UCSD-AML1 (cell line): ENCODE measurements around the gene ITGAD.

Experiments used
- DNase-seq: peaks from one replicate; lab custom pipeline; 2025; ENCODE audit not compliant: unreplicated experiment; lab: John Stamatoyannopoulos, UW

ITGAD gene

DNA sequence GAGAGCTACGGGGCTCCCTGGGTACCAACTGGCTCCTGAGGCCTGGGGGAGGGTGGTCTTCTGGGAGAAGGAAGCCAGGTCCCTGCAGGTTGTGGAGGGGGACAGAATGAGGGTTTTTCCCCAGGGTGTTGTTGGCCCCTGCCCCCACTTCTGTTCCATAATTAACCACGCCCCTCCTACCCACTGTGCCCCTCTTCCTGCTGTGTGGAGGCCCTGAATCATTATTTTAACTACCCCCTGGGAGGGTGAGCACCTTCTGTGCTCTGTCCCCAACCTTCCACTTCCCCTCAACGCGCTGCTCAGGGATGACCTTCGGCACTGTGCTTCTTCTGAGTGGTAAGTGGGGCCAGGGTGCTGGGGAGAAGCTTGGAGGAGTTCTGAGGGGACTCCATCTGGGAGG lies at the start of gene ITGAD:
Gene ITGAD, plus strand, starts transcription at position 280 of the 400 bp plus-strand sequence. Its CDS starts 26 bp downstream, at position 306.
- DNase-seq: no peak

DNA sequence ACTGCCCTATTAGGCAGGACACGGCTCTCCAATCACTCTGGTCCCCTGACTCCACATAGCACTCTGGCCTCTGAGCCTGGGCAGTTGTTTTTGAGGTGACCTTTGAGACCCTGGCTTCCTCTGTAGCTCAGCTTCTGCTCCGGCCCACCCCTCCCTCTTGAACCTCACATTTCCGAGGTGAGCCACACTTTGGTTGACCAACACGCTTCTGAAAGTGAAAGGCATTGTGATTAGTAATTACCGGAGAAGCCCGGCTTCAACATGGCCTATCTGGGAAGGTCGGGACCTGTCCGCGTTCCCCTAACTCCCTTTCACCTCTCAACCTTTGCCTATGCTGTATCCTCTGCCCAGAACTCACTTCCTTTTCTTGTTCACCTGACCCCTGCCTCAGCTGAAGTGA lies 48.4 kb upstream of the ITGAD start:
- DNase-seq: no peak

DNA sequence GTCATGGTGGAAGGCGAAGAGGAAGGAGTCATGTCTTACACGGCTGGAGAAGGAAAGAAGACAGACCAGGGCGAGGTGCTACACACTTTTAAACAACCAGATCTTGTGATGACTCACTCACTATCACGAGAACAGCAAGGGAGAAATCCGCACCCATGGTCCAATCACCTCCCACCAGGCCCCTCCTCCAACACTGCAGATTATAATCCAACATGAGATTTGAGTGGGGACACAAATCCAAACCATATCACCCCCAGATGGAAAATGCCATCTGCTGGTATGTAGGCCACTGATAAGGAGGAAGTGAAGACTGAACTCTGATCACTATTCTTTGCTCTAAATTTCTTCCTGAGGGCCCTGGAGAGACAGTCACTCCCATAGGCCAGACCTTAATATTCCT lies 45.7 kb upstream of the ITGAD start:
- no peak for DNase-seq

DNA sequence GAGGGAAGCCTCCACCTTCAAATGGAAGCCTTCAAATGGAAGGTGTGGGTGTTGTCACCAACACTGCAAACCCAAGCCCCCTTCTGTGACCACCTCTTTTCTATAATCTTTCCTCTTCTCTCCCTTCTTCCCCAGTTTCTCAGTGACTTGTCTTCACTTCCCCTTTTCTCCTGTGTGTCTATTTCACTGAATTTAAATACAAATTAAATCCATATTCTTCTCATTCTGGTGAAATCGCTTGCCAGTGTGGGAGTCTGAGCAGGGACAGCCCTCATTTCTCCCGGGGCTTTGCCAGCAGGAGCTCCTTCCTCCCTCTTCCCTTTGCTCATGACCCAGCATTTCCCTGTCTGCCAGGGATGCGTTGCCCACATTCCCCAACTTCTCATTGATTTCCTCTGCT lies 44.6 kb upstream of the ITGAD start:
- no peak for DNase-seq

DNA sequence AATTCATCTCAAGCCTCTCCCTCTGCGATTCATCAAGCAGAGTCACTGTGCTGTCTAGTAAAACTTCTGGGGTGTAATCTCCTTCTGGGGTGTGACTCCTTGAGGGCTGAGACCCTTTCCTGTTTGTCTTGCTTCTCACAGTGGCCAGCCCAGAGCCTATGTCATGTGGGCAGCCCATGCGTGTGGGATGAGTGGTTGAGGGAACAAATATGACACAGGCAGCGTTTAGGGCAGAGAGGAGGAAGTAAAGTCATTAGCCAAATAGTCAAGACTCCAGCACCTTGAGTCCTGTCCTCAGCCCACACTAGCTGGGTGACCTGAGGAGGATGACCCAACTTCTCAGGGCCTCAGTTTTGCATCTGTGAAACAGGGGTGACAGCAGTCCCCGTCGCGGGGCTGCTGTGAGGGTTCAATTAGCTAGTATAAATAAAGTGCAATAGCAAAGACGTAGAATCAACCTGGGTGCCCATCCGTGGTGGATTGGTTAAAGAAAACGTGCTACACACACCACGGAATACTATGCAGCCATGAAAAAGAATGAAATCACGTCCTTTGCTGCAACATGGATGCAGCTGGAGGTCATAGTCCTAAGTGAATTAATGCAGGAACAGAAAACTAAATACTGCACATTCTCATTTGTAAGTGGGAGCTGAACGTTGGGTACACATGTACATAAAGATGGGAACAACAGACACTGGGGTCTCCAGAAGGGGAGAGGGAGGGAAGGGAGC lies 42.7 kb upstream of the ITGAD start:
- peak; percentile 40 for DNase-seq

DNA sequence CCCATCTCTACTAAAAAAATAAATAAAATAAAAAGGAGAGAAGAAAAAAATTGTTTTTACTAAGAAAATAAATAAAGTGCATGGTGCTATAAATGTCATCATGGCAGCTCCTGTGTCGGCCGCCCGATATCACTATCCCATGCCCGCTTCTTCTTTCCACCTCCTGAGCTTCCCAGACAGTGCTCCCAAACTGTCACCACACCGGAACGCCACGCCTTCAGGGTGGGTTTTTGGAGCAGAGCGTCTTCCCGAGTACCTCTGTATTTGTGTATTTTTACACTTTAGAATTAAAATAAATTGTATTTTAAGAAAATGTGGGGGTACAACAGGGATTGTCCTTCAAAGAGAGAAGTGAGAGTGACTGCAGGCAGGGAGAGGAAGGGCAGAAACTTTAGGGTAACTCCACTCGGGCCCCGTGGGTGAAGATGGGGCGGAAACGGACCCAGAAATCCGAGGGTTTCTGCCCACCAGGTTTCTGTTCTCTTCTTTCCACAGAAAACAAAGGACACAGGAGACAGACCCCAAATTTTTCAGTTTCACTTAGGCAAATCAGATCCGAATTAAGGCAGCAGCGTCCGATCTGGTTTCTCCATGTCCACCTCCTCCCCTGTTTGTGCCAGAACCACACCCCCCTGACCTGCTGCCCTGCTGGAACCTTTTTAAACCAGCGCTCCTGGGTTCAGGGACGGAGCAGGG lies 41.7 kb upstream of the ITGAD start:
- no peak for DNase-seq

DNA sequence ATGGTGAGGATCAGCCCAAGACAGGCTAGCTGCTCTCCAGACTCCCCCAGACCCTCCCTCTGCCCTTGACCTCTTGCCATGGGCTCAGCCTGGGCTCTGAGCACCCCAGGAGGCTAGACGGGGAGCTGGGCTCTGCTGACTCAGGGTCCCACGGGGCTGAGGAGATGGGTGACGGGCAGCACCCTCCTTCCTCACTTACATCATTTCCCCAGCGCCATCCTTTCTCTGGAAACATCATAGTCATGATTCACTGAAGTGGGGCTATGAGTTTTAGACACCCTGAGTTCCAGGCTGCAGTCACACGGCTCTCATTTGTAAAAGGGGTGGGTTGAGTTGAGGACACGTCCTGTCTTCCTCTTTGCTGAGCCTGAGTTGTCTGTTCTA lies 41.2 kb upstream of the ITGAD start:
- no peak for DNase-seq

DNA sequence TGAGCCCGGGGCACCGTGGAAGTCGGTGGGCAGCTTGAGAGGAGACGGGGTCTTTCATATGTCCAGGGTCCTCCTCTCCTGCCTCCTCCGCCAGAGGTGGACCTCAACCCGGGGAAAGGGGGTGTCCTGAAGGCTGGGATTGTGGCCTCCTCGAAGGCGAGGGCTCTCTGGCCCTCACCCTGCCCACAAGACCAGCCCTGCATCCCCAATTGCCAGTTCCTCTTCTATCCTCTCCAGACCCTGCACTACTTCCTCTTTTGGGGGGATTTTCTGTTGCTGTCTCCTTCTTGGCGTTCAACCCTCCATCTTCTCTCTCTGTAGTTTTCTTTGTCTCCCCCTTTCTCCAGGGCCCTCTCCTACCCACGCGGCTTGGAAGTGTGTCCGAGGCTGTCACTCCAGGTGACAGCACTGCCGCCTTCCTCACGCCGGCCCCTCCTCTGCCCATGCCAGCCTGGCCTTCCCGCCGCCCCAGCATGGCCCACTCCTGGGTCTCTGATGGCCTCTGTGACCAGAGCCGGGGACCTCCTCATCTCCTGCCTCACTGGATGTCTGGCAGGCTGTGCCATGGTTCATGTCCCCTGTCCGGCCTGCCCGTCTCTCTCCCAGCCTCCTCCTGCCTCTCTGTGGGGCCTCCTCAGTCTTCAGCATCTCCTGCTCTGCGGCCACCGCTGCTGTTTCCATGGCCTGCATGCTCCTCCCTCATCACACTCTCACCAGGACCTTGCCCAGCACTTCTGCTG lies 40.6 kb upstream of the ITGAD start:
- peak; percentile 50 for DNase-seq

DNA sequence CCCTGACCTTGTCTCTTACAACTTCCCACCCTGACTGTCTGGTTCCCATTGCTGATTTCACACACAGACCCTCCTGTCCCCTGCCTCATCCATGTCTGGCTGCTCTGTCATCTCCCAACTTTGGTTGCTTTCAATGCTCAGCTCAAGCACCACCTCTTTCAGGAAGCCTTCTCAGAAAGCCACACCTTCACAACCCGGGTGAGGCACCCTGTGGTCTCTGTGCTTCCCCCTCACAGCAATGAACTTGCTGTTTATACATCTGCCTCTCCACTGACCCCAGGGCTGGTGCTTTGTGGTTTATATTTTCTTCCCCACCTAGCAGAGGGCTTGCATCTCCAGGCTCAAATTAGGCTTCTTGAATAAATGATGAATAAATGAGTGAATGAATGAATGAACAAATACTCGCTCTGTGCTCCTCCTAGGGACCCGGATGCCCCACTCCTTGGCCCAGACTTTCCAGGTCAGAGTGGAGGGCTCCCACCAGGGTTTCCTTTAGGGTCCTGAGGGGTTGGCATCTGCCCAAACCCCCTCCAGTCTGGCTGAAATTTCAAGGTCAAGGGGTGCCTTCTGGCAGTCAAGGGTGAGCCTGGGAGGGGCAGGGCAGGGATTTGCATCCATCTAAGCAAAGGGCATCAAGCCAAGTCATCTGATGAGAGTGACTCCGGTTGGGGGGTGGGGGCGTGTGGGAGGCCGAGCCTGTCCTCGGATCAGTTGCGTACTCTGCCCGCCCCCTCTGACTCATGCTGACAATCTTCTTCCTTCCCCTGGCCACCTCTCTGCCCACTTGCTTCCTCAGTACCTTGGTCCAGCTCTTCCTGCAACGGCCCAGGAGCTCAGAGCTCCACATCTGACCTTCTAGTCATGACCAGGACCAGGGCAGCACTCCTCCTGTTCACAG lies 38.5 kb upstream of the ITGAD start, which contains the start of gene ITGAX:
Gene ITGAX, plus strand, starts transcription at position 783 of the 898 bp plus-strand sequence. Its CDS starts 79 bp downstream, at position 862.
- DNase-seq: peak; percentile 72

DNA sequence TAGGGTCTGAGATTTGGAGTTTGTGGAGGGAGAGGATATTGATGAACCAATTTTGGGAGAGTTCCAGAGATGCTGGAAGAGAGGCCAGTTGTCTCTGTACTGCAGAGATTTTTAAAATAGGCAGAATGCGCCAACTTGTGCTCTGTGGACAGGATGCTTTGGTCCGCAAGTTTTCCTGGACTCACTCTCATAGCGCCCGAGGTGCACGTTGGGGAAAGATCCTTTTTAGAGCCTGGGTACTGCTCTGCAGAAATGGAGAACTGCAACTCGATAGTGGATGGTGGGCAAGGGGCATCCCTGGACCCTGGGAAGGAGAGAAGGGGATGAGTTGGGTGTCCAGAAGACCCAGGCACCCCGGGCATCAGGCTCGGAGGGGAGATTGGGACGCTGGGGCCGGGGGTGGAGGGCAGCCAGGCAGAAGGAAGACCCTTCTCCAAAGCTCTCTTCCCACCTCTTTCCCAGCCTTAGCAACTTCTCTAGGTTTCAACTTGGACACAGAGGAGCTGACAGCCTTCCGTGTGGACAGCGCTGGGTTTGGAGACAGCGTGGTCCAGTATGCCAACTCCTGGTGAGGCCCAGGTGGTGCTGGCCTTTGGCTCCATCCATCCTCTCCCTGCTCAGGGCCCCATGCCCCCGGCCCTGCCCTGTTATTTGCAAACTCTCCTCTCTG lies 37.6 kb upstream of the ITGAD start:
- no peak for DNase-seq

DNA sequence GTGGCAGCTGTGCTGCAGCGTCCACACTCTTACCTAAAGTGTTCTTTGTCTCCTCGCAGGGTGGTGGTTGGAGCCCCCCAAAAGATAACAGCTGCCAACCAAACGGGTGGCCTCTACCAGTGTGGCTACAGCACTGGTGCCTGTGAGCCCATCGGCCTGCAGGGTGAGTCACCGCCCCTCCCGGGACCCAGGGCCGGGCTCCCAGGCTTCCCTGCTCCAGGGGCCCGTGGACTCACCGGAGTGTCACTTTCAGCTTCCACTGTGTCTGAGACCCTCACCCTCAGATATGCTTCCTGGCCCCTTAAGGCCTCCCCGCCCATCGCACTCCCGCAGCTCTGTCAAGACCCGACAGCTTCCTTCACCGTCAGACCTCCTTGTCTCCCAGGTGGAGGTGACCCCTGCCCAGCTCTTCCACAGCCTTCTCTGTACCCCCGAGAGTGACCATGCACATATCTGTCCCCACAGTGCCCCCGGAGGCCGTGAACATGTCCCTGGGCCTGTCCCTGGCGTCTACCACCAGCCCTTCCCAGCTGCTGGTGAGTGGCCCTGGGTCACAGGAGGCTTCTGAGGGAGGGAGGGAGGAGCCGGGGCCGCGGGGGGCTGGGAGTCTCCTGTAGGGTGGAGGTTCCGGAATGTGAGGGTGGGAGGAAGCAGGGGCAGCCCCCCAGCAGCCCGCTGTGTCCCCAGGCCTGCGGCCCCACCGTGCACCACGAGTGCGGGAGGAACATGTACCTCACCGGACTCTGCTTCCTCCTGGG lies 36.4 kb upstream of the ITGAD start:
- no peak for DNase-seq

DNA sequence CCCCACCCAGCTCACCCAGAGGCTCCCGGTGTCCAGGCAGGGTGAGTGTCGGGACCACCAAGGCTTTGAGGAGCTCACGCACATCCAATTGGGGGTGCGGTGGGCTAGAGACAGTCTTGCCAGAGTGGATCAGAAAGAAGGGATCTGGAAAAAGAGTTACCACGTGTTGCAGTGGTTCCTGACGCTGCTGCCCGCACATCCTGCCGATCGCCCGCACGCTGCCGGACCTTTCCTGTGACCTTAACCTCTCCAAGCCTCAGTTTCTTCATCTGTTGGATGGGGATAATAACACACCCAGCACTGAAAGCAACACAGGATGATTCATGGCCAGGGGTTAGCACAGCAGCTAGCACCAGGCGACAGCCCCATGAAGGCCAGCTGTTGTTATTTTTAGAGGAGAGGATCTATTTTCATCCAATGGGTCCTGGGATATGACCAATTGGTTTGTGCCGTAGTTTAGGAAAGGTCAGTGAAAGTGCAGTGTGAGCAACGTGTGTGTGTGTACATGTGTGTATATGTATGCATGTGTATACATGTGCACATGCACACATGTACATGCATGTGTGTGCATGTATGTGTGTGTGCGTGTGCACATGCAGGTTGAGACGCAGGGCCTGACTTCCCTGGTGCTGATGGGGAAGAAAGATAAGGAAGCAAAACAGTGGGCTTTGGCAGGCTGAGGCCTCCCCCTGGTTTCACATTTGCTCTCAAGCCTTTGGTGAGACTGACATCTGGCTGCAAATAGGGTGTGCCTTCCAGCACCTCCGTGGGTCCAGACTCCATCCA lies 35.6 kb upstream of the ITGAD start:
- no peak for DNase-seq

DNA sequence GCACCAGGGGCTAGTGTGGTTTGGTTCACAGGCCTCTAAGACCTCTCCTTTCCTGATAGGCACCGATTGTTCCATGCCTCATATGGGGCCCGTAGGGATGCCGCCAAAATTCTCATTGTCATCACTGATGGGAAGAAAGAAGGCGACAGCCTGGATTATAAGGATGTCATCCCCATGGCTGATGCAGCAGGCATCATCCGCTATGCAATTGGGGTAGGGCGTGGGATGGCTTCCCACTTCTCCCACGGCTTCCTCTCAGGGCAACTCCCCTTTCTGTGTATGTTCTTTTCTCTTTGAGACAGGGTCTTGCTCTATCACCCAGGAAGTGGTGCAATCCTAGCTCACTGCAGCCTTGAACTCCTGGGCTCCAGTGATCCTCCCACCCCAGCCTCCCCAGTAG lies 32.9 kb upstream of the ITGAD start:
- no peak for DNase-seq

DNA sequence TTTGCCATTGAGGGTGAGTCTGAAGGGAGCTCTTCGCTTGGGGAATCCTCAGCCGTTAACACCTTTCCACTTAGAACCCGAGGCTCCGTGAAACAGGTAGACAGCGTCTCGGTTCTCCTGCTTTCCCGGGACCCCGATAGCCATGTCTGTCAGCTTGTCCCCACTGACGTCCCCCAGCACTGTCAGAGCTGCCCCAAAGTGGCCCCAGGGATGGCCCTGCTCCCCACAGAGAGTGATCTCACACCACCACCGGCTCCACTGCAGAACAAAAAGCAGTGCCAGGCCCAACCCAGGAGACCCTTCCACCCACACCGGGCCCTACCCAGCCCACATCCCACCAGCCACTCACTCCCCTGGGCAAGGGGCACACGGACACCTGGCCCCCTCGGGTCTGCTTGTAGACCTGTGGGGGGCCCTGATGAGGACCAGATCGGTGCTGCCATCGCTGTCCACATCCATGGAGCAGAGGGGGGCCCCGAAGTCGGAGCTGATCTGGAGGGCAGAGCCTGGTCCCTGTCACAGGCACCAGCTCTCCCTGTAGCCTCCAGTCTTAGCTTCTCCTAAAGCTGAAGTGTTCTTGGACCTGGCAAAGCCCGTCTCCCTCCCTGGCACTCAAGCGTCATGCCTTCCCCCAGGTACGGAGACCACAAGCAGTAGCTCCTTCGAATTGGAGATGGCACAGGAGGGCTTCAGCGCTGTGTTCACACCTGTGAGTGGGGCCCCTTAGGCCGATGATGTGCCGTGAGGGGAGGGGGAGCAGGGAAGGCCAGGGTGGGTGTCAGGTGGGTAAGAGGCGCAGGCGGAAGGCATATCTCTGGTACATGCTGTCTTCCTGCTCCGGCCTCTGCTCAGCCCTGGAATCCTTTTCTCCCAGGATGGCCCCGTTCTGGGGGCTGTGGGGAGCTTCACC lies 31.7 kb upstream of the ITGAD start:
- no peak for DNase-seq

DNA sequence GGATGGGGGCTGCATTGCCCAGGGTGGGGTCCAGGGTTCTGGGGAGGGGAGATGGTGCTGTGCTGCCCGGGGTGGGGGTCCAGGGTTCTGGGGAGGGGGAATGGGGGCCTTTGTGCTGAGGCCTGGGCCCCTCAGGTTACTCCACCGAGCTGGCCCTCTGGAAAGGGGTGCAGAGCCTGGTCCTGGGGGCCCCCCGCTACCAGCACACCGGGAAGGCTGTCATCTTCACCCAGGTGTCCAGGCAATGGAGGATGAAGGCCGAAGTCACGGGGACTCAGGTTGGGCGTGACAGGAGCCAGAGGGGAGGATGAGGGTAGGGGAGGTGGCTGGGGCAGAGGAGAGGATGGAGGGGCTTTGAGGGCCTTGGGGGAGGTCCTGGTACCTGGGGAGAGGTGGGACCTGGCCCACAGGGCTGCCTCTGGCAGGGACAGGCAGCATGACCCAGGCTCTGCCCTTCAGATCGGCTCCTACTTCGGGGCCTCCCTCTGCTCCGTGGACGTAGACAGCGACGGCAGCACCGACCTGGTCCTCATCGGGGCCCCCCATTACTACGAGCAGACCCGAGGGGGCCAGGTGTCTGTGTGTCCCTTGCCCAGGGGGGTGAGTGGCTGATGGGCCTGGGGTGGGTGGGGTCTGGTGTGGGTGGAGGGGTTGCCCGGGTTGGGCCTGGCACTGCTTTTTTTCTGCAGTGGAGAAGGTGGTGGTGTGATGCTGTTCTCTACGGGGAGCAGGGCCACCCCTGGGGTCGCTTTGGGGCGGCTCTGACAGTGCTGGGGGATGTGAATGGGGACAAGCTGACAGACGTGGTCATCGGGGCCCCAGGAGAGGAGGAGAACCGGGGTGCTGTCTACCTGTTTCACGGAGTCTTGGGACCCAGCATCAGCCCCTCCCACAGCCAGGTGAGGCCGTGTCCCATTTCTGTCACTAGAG lies 30.4 kb upstream of the ITGAD start:
- no peak for DNase-seq

DNA sequence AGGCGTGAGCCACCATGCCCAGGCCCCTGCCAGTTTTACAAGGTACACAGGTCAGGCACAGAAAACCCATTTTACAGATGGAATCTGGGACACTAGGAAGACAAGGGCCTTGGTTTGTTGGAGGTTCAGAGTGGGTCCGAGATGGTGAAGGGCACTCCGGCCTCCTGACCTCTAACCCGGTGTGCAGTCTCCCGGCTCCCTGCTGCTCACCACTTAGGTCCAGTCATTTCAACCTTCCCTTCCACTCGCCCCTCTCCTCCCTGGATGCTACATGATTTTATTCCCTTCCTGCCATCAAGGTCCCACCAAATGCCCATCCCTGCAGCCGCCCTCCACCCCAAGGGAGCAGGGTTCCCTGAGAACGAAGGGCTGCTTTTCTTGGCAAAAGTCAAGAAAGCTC lies 29.4 kb upstream of the ITGAD start:
- DNase-seq: no peak

DNA sequence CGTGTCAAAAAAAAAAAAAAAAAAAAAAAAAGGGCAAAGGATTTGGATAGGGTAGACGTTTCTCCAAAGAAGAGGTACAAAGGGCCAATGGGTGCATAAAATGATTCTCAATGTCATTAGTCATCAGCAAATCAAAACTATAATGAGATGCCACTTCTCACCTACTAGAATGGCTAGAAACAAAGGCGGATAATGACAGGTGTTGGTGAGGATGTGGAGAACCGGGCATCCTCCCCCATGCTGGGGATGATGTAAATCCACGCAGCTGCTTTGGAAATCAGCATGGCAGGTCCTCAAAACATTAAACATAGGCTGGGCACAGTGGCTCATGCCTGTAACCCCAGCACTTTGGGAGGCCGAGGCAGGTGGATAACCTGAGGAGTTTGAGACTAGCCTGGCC lies 28.7 kb upstream of the ITGAD start:
- no peak for DNase-seq
